Measurements from ENCODE around the gene REC8. TPM values are rescaled to one million over a fixed set of nuclear protein-coding genes. Genes with fewer than 3 reads are reported as not detected.

REC8 gene
- total RNA-seq, 2 donors from 2014 or later = 3.8 to 5.6 TPM

DNA sequence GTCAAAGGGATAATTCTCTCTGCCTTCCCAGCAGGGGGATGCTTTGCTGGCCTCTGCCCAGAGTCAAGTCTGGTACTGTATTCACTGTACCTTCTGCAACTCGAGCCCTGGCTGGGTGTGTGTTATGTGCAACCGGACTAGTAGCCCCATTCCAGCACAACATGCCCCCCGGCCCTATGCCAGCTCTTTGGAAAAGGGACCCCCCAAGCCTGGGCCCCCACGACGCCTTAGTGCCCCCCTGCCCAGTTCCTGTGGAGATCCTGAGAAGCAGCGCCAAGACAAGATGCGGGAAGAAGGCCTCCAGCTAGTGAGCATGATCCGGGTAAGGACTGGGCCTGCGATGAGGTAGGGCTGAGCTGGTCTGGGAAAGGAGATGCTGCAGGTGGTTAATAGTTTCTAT lies 21.3 kb upstream of the REC8 start:
- peaks cover 0 to 26% of the 10 kb centered on the region in 2 donors for H3K4me1 ChIP-seq
- H3K36me3 ChIP-seq = peaks cover 59% of the 10 kb centered on the region
- no peaks in the 10 kb centered on the region for H3K9me3 ChIP-seq
- H3K27ac ChIP-seq = no peak overlapping the region
- no peak overlapping the region for H3K4me3 ChIP-seq
- no peak for DNase-seq (ENCODE audit: low spot score)
- TF ChIP-seq CTCF (IDR thresholded peaks at IDR 0.05) = no peak
- no peaks in the 10 kb centered on the region for H3K27me3 ChIP-seq

DNA sequence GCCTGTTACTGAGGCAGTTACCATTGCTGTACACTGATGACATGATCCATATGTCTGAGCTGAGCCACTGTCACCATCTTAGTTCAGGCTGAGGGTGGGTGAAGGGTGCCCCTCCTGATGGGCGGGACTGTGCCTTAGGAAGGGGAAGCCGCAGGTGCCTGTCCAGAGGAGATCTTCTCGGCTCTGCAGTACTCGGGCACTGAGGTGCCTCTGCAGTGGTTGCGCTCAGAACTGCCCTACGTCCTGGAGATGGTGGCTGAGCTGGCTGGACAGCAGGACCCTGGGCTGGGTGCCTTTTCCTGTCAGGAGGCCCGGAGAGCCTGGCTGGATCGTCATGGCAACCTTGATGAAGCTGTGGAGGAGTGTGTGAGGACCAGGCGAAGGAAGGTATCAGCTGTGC lies 20.9 kb upstream of the REC8 start:
- DNase-seq (ENCODE audit: low spot score) = no peak
- no peak for TF ChIP-seq CTCF (IDR thresholded peaks at IDR 0.05)
- no peak overlapping the region for H3K4me3 ChIP-seq

DNA sequence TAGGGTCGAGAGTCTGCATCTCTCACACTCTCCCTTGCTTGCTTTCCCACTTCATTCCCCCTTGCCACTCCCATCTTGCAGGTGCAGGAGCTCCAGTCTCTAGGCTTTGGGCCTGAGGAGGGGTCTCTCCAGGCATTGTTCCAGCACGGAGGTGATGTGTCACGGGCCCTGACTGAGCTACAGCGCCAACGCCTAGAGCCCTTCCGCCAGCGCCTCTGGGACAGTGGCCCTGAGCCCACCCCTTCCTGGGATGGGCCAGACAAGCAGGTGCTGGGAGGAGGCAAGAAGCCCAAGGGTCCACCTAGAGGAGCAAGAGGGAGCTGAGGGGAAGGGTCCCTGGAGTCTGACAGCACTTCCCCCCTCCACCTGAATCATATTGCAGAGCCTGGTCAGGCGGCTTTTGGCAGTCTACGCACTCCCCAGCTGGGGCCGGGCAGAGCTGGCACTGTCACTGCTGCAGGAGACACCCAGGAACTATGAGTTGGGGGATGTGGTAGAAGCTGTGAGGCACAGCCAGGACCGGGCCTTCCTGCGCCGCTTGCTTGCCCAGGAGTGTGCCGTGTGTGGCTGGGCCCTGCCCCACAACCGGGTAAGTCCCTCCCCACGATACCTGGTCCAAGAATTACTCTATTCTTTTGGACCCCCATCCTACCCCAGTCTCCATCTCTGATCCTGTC lies 20.3 kb upstream of the REC8 start:
- no peaks in the 10 kb centered on the region for H3K9me3 ChIP-seq
- no peak for TF ChIP-seq CTCF (IDR thresholded peaks at IDR 0.05)
- DNase-seq (ENCODE audit: low spot score) = no peak
- no peak overlapping the region for H3K27ac ChIP-seq
- H3K4me1 ChIP-seq = peaks cover 0 to 18% of the 10 kb centered on the region in 2 donors
- H3K36me3 ChIP-seq = peaks cover 69% of the 10 kb centered on the region
- H3K27me3 ChIP-seq = no peaks in the 10 kb centered on the region
- H3K4me3 ChIP-seq = no peak overlapping the region

More for the DNA sequence above, 20.9 kb upstream of the REC8 start:
- H3K27me3 ChIP-seq = no peaks in the 10 kb centered on the region
- H3K4me1 ChIP-seq = peaks cover 0 to 22% of the 10 kb centered on the region in 2 donors
- peaks cover 64% of the 10 kb centered on the region for H3K36me3 ChIP-seq
- H3K27ac ChIP-seq = no peak overlapping the region
- H3K9me3 ChIP-seq = no peaks in the 10 kb centered on the region

GRCh38 chr14:24155100-24155499 lies 16.8 kb upstream of the REC8 start:
- Histone ChIP-seq H3K27ac (no peak overlapping the region), H3K4me1 (no peaks in the 10 kb centered on the region), H3K27me3 (no peaks in the 10 kb centered on the region), H3K36me3 (peaks cover 82% of the 10 kb centered on the region), H3K4me3 (no peak overlapping the region), H3K9me3 (no peaks in the 10 kb centered on the region)
- no peak for TF ChIP-seq CTCF (IDR thresholded peaks at IDR 0.05)
- no peak for DNase-seq (ENCODE audit: low spot score)

DNA sequence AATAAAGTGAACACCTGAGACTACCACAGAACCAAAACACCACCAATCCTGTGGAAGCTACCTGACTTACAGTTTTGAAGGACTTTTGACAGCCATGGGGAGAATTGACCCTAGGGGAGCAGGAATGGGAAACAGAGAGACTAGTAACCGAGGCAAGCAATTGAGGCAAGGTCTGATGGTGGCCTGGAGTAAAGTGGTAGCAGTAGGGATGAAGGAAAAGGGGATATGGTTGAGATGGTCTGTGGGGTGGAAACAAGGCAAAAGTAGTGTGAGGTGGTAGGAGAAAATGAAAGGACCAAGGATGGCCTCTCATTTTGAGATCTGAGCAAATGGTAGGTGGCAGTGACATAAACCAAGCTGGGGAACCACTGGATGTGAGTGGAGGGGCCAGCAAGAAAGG lies 15.0 kb upstream of the REC8 start:
- Histone ChIP-seq H3K27ac (no peak overlapping the region), H3K27me3 (no peaks in the 10 kb centered on the region), H3K4me1 (peaks cover 0 to 8% of the 10 kb centered on the region in 2 donors), H3K36me3 (peaks cover 70% of the 10 kb centered on the region), H3K9me3 (no peaks in the 10 kb centered on the region), H3K4me3 (no peak overlapping the region)
- no peak for TF ChIP-seq CTCF (IDR thresholded peaks at IDR 0.05)
- DNase-seq (ENCODE audit: low spot score) = no peak

- no peak for DNase-seq (ENCODE audit: low spot score)
- H3K9me3 ChIP-seq = no peaks in the 10 kb centered on the region
- no peaks in the 10 kb centered on the region for H3K27me3 ChIP-seq
- H3K27ac ChIP-seq = no peak overlapping the region
- no peak overlapping the region for H3K4me3 ChIP-seq
- H3K36me3 ChIP-seq = peaks cover 66% of the 10 kb centered on the region
- no peak for TF ChIP-seq CTCF (IDR thresholded peaks at IDR 0.05)
- H3K4me1 ChIP-seq = peaks cover 0 to 13% of the 10 kb centered on the region in 2 donors
Observed at GRCh38 chr14:24157331-24157730, 14.5 kb upstream of the REC8 start.
